IPS DF 4.7 (cell line): ENCODE measurements around the gene VAV2.

ENCODE experiments used
- DNase-seq: peaks from one replicate; pipeline ENCODE4 v3.0.0-alpha.2; 2013; ENCODE audit warnings: low spot score; ENCODE audit errors: extremely low read depth

Gene VAV2

GRCh38 chr9:133785753-133786370, 206.3 kb downstream of the VAV2 start:
- DNase-seq, result no peak

GRCh38 chr9:133784731-133785561, 207.2 kb downstream of the VAV2 start:
- no peak for DNase-seq

- DNase-seq, result no peak
Observed at GRCh38 chr9:133783331-133783731, 208.8 kb downstream of the VAV2 start.

- DNase-seq, result peak; percentile 38
Observed at GRCh38 chr9:133782157-133783130, 209.7 kb downstream of the VAV2 start.

GRCh38 chr9:133781828-133782135, 210.3 kb downstream of the VAV2 start:
- no peak for DNase-seq

- DNase-seq, result no peak
Observed at GRCh38 chr9:133780962-133781827, 210.9 kb downstream of the VAV2 start.

- DNase-seq, result no peak
Observed at GRCh38 chr9:133780404-133780945, 211.6 kb downstream of the VAV2 start.

- DNase-seq, result no peak
Observed at GRCh38 chr9:133779516-133780403, 212.4 kb downstream of the VAV2 start.

- no peak for DNase-seq
Observed at GRCh38 chr9:133779081-133779480, 213.0 kb downstream of the VAV2 start.

GRCh38 chr9:133778336-133779013, 213.6 kb downstream of the VAV2 start:
- no peak for DNase-seq

GRCh38 chr9:133777871-133778270, 214.3 kb downstream of the VAV2 start:
- DNase-seq, result no peak

- no peak for DNase-seq
Observed at GRCh38 chr9:133777068-133777791, 214.9 kb downstream of the VAV2 start.

GRCh38 chr9:133775951-133776905, 215.9 kb downstream of the VAV2 start:
- no peak for DNase-seq

- no peak for DNase-seq
Observed at GRCh38 chr9:133775291-133775690, 216.8 kb downstream of the VAV2 start.

- no peak for DNase-seq
Observed at GRCh38 chr9:133774799-133775198, 217.3 kb downstream of the VAV2 start.

GRCh38 chr9:133773889-133774655, 218.1 kb downstream of the VAV2 start:
- DNase-seq, result no peak

- DNase-seq, result no peak
Observed at GRCh38 chr9:133772581-133772980, 219.5 kb downstream of the VAV2 start.
